MM.1S (cell line): ENCODE results near the gene MLH3.

Experiments
- DNase-seq: peaks from one replicate; pipeline ENCODE4 v3.0.0-alpha.2; 2015
- H2AFZ ChIP-seq: fragments of 300-600 bp; sonication (generic); 2 replicates; pipeline ENCODE4 v1.6.0; 2016; ENCODE audit warnings: antibody characterized with exemption, low read length
- H3F3A ChIP-seq: fragments of 300-600 bp; sonication (generic); 2 replicates; pipeline ENCODE4 v1.6.1; 2016; ENCODE audit warnings: mild to moderate bottlenecking, antibody characterized with exemption, low read length, moderate library complexity, mixed read lengths; ENCODE audit not compliant: insufficient read depth
- H3K27ac ChIP-seq: fragments of 300-600 bp; sonication (generic); 2 replicates; pipeline ENCODE4 v1.5.1; 2016; ENCODE audit warnings: mild to moderate bottlenecking, low read length
- H3K27me3 ChIP-seq: fragments of 300-600 bp; sonication (generic); replicated peaks from 2 replicates; pipeline ENCODE4 v1.6.0; 2016; ENCODE audit warnings: low read length; ENCODE audit not compliant: insufficient read depth
- H3K36me3 ChIP-seq: fragments of 300-600 bp; sonication (generic); replicated peaks from 2 replicates; pipeline ENCODE4 v1.6.1; 2016; ENCODE audit warnings: mild to moderate bottlenecking, low read length, mixed read lengths; ENCODE audit not compliant: insufficient read depth
- H3K4me1 ChIP-seq: fragments of 300-600 bp; sonication (generic); 2 replicates; pipeline ENCODE4 v1.6.1; 2016; ENCODE audit warnings: low read length, mixed read lengths
- H3K4me2 ChIP-seq: fragments of 300-600 bp; sonication (generic); 2 replicates; pipeline ENCODE4 v1.6.0; 2016; ENCODE audit warnings: low read depth, low read length
- H3K4me3 ChIP-seq: fragments of 300-600 bp; sonication (generic); 2 replicates; pipeline ENCODE4 v1.5.1; 2016; ENCODE audit warnings: low read length, mixed read lengths
- H3K79me2 ChIP-seq: fragments of 300-600 bp; sonication (generic); 2 replicates; pipeline ENCODE4 v1.6.1; 2016; ENCODE audit warnings: mixed run types, low read length, mixed read lengths
- H3K9ac ChIP-seq: fragments of 300-600 bp; sonication (generic); 2 replicates; pipeline ENCODE4 v1.6.1; 2016; ENCODE audit warnings: low read length, mixed read lengths
- H3K9me2 ChIP-seq: fragments of 300-600 bp; sonication (generic); replicated peaks from 2 replicates; pipeline ENCODE4 v1.6.1; 2016; ENCODE audit warnings: mild to moderate bottlenecking, low read length, mixed read lengths; ENCODE audit not compliant: insufficient read depth
- H3K9me3 ChIP-seq: fragments of 300-600 bp; sonication (generic); replicated peaks from 2 replicates; pipeline ENCODE4 v1.6.1; 2016; ENCODE audit warnings: mild to moderate bottlenecking, low read length, mixed read lengths; ENCODE audit not compliant: insufficient read depth
- H4K20me1 ChIP-seq: fragments of 300-600 bp; sonication (generic); 2 replicates; pipeline ENCODE4 v1.6.1; 2016; ENCODE audit warnings: mild to moderate bottlenecking, low read length, moderate library complexity, mixed read lengths; ENCODE audit not compliant: insufficient read depth
- CTCF ChIP-seq: fragments of 300-600 bp; sonication (generic); IDR thresholded peaks from 2 replicates; pipeline ENCODE4 v1.5.1; 2016; ENCODE audit warnings: antibody characterized with exemption, low read length, mixed read lengths
- EZH2 ChIP-seq: fragments of 300-600 bp; sonication (generic); optimal IDR thresholded peaks from 2 replicates; pipeline ENCODE3; 2017; ENCODE audit warnings: low read depth, mild to moderate bottlenecking, antibody characterized with exemption, low read length, mixed read lengths
- EZH2phosphoT487 ChIP-seq: fragments of 300-600 bp; sonication (generic); IDR thresholded peaks from 2 replicates; pipeline ENCODE4 v1.6.1; 2018; ENCODE audit warnings: antibody characterized with exemption, low read length

Gene MLH3

GRCh38 chr14:74984236-74985027 lies 66.8 kb downstream of the MLH3 start:
- Histone ChIP-seq H3K4me3 (no peak overlapping the region), H3K9me3 (no peaks in the 10 kb centered on the region), H3K79me2 (no peaks in the 10 kb centered on the region), H3K27ac (no peak overlapping the region), H4K20me1 (no peaks in the 10 kb centered on the region), H3K27me3 (no peaks in the 10 kb centered on the region), H3K4me2 (no peak overlapping the region), H3K9ac (no peak overlapping the region), H3K4me1 (no peaks in the 10 kb centered on the region), H2AFZ (no peak overlapping the region), H3F3A (no peaks in the 10 kb centered on the region), H3K9me2 (no peaks in the 10 kb centered on the region), H3K36me3 (no peaks in the 10 kb centered on the region)
- DNase-seq, result no peak
- TF ChIP-seq EZH2 (no peak), EZH2phosphoT487 (no peak), CTCF (no peak)

GRCh38 chr14:74983343-74983742 lies 67.9 kb downstream of the MLH3 start:
- no peak overlapping the region for H2AFZ ChIP-seq
- H3K9ac ChIP-seq, result no peak overlapping the region
- no peaks in the 10 kb centered on the region for H3K4me1 ChIP-seq
- no peak overlapping the region for H3K4me2 ChIP-seq
- H3K4me3 ChIP-seq, result no peak overlapping the region
- H3K9me3 ChIP-seq, result no peaks in the 10 kb centered on the region
- no peaks in the 10 kb centered on the region for H4K20me1 ChIP-seq
- no peaks in the 10 kb centered on the region for H3K27me3 ChIP-seq
- no peaks in the 10 kb centered on the region for H3K9me2 ChIP-seq
- H3K79me2 ChIP-seq, result no peaks in the 10 kb centered on the region
- DNase-seq, result no peak
- no peak overlapping the region for H3K27ac ChIP-seq
- no peaks in the 10 kb centered on the region for H3F3A ChIP-seq
- no peak for TF ChIP-seq EZH2phosphoT487
- no peaks in the 10 kb centered on the region for H3K36me3 ChIP-seq

GRCh38 chr14:74982661-74983060 lies 68.6 kb downstream of the MLH3 start:
- Histone ChIP-seq H3K4me3 (no peak overlapping the region), H3K79me2 (no peaks in the 10 kb centered on the region), H3K9me2 (no peaks in the 10 kb centered on the region), H3K9me3 (no peaks in the 10 kb centered on the region), H3K36me3 (no peaks in the 10 kb centered on the region), H3K4me1 (no peaks in the 10 kb centered on the region), H3K9ac (no peak overlapping the region), H3K4me2 (no peak overlapping the region), H3K27ac (no peak overlapping the region), H3K27me3 (no peaks in the 10 kb centered on the region), H4K20me1 (no peaks in the 10 kb centered on the region), H2AFZ (no peak overlapping the region), H3F3A (no peaks in the 10 kb centered on the region)
- TF ChIP-seq EZH2phosphoT487, result no peak
- no peak for TF ChIP-seq EZH2
- no peak for TF ChIP-seq CTCF
- no peak for DNase-seq

GRCh38 chr14:74981833-74982232 lies 69.4 kb downstream of the MLH3 start:
- no peak overlapping the region for H2AFZ ChIP-seq
- no peak overlapping the region for H3K27ac ChIP-seq
- no peak for DNase-seq
- H3K4me2 ChIP-seq, result no peak overlapping the region
- H4K20me1 ChIP-seq, result no peaks in the 10 kb centered on the region
- H3K36me3 ChIP-seq, result no peaks in the 10 kb centered on the region
- no peak overlapping the region for H3K9ac ChIP-seq
- no peaks in the 10 kb centered on the region for H3K9me3 ChIP-seq
- H3K27me3 ChIP-seq, result no peaks in the 10 kb centered on the region
- no peaks in the 10 kb centered on the region for H3K9me2 ChIP-seq
- H3K4me3 ChIP-seq, result no peak overlapping the region
- no peaks in the 10 kb centered on the region for H3K4me1 ChIP-seq
- no peak for TF ChIP-seq EZH2
- TF ChIP-seq CTCF, result no peak
- no peak for TF ChIP-seq EZH2phosphoT487
- H3K79me2 ChIP-seq, result no peaks in the 10 kb centered on the region
- H3F3A ChIP-seq, result no peaks in the 10 kb centered on the region
